SH-SY5Y (cell line): ENCODE data around the gene CD1D.

Experiments used
- GATA2 ChIP-seq: IDR thresholded peaks from 2 replicates; pipeline ENCODE4 v1.6.1; 2011; ENCODE audit warnings: mild to moderate bottlenecking, low read depth, low read length
- GATA3 ChIP-seq: IDR thresholded peaks from 2 replicates; pipeline ENCODE4 v1.6.1; 2011; ENCODE audit warnings: low read depth, mild to moderate bottlenecking, low read length, moderate library complexity

- TF ChIP-seq GATA2 (no peak), GATA3 (no peak)
Measured at GRCh38 chr1:158212320-158212719, 31.6 kb downstream of the CD1D start.
